ENCODE results near the gene CPLX3. TPM values are rescaled to one million over a fixed set of nuclear protein-coding genes. Genes with fewer than 3 reads are reported as not detected.
"Not testable (repeated sequence)": the region's sequence is repeated elsewhere in the genome, so short reads cannot be mapped to it uniquely, and the experiment has no call there.

CPLX3 gene, protein sequence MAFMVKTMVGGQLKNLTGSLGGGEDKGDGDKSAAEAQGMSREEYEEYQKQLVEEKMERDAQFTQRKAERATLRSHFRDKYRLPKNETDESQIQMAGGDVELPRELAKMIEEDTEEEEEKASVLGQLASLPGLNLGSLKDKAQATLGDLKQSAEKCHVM
- total RNA-seq (2014; rRNA removed; shearing (Covaris generic)), result not detected in 2 replicates

DNA sequence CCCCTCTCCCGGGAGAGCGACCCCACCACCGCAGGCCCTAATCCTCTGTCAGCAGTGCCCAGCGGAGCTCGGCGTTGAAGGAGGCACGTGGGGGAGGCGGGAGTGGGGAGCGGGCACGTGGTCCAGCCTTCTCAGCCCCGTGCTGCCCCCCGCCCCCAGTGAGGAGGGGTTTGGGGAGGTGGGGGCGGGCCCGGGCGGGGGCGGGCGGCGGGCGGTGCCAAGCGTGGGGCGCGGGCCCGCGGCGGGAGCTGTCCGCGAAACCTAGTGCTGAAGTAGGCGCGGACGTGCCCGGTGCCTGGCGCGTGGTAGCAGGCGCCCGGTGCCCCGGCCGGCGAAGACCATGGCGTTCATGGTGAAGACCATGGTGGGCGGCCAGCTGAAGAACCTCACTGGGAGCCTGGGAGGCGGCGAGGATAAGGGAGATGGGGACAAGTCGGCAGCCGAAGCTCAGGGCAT lies at the start of gene CPLX3:
CPLX3 (plus strand) TSS at position 264 of the 456 bp plus-strand sequence; CDS start at position 341, 77 bp downstream.
- DNase-seq (ENCODE audit: low read depth), result peak; percentile 32

DNA sequence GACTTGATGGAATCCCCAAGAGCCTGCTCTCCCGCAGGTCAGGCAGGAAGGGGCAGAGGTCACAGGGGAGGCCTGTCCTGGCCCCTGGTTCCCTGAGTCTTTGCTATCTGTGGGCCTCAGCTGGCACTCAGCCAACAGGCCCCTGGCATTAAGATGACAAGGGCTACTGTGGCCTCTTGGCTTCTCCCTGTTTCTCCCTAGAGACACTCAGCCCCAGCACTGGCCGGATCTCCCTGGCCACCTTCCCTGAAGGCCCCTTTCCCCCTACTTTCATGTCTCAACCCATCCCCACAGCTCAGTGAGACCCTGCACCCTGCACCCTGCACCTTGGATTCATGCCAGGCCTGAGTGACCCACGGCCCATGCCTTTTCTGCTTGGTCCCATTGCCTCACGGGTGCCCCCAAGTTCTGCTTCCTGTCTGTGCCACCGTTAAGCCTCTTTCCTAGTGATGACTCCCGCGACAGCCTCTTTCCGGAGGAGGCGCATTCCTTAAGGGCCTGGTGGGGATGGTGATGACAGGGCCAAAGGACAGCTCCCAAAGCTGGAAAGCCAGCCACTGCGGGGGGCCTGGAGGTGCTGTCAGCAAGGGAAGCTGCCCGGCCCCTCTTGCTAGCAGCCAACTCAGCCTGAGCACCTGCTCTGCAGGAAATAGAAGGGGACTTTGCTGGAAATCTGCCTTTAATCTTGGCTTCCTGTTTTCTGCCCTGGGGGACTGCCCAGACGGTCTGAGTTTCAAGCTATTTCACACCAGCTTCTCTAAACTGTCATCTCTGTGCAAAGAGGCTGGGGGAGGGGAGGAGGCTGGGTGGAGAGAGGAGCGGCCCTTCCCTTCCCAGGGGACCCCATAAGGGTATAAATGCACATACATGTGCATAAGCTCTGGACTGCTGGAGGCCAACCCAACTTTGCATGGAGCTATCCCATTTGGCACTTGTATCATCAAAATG lies 49.3 kb upstream of the CPLX3 start:
- no peak for DNase-seq (ENCODE audit: low read depth)

DNA sequence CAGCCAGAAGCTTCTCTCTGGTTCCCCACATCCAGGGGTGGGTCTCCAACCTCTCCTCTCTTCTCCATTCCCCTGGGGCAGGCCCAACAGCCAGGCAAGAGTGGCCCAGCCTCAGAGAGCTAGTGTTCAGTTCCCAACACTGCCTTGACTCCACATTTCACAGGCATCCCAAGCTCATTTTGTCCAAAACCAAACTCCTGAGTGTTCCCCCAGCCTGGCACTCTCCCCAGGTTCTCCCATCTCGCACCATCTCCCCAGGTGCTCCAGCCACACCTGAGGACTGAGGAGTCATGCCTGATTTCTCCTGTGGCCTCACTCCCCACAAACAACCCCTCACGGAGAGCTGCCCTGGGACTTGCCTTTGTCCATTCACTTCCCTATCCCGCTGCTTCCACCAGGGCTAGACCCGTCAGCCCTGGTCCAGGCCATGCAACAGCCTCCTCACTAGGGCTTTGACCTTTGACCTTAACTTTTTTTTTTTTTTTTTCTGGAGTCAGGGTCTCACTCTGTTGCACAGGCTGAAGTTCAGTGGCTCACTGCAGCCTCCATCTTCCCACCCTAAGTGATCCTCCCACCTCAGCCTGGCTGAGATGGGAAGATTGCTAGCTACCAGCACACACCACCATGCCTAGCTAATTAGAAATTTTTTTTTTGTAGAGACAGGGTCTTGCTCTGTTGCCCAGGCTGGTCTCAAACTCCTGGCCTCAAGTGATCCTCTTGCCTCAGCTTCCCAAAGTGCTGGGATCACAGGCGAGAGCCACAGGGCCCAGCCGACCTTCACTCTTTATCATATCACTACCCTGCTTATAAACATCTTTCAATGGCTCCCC lies 48.4 kb upstream of the CPLX3 start:
- no peak for DNase-seq (ENCODE audit: low read depth)

DNA sequence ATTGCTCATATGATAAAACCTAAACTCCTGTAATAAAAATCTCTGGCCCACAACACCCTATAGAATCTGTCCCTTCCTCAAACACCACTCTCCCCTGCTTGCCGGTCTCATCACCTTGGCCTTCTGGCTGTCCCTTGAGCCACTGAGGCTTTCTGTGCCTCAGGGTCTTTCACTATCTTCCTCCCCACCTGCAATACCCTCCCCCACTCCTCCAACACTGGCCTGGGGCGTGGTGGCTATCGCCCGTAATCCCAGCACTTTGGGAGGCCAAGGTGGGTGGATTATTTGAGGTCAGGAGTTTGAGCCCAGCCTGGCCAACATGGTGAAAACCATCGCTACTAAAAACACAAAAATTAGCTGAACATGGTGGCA lies 47.8 kb upstream of the CPLX3 start:
- DNase-seq (ENCODE audit: low read depth), result no peak

DNA sequence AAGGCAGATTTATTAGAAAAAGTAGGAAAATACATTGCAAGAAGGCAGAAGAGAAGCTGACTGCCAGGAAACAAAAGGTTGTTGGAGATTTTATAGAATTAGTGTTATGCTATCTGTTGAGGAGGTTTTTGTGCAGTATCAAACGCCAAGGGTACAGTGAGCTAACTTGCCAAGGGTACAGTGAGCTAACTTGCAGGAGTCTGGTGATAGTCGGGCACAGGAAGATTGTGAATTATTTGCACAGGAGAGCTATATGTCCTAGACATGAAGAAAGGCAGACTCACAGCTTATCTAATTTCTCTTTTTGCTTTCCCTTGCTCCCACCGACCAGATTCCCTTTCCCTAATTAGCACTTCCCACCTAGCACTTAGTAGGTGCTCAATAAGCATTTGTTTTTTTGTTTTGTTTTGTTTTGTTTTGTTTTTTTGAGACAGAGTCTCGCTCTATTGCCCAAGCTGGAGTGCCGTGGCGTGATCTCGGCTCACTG lies 47.2 kb upstream of the CPLX3 start:
- DNase-seq (ENCODE audit: low read depth), result no peak

DNA sequence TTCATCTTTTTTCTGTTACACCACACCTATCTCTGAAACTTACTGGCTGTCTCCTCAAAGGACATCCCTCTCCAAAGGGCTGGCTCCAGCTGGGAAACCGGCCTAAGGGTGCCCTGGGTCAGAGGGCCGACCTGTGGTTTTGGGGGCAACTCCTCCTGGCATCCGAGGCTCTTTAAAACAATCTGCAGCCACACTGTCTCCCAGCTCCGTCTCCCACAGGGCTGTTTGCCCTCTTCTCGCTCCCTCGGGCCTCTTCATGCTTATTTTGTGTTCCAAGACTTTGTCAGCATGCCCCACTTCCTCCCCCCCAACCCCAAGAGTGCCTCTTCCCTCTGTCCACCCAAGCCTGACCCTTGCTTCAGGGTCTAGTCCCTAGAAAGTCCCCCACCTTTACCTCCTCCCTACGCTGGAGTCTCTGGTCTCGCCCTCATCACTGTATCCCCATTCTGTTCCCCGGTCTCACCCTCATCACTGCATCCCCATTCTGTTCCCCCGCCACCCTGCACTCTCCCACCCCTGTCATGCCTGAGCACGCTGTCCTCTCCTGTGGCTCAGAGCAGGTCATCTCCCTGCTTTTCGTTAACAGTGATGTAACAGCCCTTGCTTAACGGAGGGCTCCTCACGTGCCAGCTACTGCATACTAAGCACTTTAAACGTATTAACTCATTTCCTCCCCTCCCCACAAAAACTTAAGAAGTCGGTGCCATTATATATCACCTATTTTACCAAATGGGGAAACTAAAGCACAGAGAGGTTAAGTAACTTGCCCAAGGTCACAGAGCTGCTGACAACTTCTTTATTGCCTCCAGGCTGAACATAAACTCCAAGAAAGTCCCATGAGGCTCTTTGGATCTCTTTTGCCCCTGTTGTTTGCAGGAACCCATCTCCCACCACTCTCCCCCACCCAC lies 45.6 kb upstream of the CPLX3 start:
- no peak for DNase-seq (ENCODE audit: low read depth)

DNA sequence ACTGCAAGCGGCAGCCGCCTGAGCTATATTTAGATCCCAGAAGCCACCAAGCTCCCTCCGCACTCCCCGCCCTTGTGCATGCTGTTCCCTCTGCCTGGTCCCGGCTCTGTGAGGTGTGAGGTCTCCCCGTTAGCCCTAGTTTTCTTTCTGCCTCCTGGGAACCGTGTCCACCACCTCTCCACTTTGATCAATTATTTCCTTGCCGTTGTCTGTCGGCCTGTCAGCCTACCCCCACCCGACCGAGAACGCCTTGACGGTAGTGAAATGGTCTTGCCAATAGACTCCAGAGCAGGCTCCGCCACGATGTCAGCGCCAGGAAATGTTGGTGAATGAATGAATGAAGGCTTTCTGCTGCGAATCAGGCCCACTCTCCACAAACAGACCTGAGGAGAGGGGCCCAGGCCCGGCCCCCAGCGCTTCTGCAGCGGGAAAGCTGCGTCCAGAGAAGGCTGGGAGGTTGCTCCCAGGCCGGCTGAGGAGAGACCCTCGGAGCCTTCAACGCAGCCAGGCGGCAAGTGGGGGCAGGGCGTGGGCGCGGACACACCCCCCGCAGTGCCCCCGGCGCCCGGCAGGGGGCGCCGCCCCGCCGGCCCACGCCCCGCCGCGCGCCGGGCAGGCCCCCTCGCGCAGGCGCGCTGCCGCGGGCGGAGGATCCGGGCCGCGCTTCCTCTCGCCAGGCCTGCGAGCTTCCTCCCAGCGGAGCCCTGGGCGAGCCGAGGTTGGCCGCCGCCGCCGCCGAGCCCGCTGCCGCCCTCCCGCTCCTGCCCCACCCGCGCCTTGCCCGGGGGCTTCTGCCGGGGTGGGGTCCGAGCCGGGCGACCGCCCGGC lies 44.8 kb upstream of the CPLX3 start, which contains the start of gene CSK:
CSK (plus strand) TSS at position 650 of the 828 bp plus-strand sequence. CDS start 16,218 bp downstream, outside the sequence.
- DNase-seq (ENCODE audit: low read depth), result peak; percentile 85

DNA sequence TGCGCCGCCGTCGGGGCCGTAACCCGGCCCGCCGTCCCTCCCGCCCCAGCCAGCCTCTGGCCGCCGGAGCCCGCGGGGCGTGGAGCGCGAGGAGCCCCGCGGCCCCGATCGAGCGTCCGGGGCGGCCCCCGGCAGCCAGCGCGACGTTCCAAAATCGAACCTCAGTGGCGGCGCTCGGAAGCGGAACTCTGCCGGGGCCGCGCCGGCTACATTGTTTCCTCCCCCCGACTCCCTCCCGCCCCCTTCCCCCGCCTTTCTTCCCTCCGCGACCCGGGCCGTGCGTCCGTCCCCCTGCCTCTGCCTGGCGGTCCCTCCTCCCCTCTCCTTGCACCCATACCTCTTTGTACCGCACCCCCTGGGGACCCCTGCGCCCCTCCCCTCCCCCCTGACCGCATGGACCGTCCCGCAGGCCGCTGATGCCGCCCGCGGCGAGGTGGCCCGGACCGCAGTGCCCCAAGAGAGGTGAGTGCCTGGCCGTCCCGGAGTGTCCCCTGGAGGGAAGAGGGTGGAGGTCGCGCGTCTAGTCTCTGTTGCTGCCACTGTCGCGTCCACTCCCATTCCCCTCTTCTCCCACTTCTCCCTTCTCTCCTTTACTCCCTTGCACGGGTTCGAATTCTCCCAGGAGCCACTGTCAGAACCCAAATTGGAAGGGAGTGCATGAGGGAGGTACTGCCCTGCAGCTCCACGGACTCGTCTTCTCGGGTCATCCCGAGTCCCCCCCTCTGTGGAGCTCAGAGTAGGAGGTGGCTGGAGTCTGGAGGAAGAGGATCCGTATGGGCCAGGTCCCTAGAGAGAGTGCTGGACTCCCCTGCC lies 44.0 kb upstream of the CPLX3 start:
- DNase-seq (ENCODE audit: low read depth), result no peak

DNA sequence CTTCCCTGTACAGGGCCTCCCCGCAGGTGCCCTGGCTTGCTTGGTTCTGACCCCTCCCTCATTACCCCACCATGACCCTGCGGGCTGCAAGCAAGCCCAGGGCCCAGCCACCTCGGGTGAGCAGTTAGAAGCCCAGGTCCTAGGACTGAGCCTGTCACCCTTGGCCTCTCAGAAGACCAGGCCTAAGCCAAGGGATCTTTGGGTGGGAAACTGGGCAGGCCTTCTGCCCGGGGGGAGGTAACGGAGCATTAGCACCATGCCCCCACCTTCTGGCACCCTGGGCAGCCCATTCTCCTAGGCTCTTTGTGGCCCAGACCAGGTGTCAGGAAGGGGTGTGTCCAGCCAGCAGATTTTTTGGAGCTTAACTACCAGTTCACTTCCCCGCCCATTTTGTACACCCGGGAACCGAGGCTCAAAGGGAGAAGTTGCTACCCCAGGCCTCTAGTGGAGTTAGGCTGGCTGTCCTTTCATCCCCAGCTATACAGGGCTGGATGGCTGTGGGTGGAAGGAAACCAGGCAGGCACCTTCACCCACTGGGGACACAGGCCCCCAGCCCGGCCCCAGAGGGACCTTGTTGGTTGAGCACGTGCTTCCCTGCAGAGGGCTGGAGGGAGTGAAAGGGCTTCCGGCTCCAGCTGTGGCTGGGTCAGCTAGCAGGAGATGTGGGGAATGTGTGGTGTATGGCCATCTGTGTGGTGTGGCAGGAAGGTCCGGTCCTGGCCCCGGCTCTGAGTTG lies 43.2 kb upstream of the CPLX3 start:
- no peak for DNase-seq (ENCODE audit: low read depth)

DNA sequence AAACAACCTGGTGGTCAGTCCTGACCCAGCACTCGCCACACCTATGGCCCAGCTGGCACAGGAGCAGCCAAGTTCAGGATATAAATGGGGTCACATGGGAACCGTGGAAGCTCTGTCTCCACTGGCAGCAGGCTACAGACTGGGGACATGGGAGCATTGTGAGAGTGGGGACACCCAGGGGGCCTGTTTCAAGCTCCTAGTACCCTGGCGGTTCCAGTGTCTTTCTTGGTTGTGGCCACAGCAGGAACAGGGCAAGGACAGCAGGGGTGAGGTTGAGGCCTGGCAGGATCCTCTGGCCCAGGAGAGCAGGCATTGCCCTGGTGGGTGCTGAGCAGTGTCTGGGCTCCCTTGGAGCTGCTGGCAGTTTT lies 42.6 kb upstream of the CPLX3 start:
- DNase-seq (ENCODE audit: low read depth), result no peak

DNA sequence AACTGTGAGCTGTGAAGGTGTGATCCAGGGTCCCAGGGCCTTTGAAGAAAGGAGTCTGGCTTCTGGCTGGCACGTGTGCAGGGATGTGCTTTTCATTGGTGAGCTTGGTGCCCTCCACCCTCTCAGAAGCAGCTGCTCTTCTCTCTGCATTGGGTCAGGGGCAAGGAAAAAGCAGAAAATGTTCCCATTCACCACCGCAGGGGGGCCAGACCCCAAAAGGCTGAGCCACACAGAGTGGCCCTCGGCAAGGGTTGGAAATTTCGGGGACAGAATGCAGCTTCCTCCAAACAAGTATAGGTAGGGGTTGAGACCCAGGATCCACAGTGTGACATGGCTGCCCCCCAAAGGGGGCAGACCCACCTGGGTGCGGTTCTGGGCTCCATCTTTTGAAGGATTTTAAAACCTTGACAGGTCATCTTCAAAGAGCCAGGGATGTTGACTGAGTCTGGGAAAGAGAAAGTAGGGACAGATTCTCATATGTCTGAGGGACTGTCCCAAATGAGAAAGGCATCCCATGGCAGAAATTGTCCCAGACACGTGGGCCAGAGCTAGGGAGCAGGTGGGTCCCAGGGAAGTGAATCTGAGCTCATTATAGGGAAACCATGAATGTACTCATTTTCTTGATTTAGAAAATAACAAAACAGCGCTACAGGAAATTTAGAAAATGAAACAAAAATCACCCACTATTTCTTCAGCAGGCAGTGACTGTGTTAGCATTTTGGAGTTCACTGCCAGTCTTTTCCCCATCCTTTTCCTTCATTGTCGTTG lies 41.8 kb upstream of the CPLX3 start:
- DNase-seq (ENCODE audit: low read depth), result no peak

DNA sequence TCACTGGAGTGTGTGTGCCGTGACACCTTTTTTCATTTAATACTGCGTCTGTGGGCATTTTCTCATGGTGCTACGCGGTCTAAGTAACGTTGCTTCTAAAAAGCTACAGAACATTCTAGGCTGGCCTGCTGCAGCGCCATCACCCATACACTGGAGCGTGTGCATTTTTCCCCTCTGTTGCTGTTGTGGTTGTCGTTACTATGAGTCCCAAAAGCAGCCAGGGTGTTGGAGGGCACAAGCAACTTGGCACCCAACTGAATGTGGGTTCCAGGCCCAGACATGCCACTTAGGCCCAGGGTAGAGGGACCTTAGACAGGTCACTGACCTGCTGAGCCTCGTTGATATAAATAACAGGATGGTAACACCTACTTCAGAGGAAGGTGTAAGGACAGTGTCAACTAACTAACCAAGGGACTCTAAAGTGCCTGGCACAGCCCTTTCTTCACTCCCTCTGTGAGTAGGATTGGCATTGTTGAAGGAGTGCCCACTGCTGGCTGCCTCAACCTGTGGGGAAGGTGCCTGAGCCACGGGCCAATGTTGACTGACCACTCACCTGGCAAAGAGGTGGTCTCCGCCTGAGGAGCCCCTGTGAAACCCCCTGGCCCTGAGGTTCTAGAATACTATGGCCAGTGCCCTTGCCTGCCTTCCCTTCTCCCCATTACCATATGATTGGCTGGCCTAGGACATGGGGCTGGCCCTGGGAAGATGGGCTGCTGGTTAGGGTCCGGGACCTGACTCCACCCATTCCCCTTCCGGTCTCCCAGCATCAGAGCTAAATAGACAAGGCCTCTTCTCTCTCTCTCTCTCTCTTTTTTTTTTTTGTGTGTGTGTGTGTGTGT lies 41.0 kb upstream of the CPLX3 start:
- DNase-seq (ENCODE audit: low read depth), result no peak

DNA sequence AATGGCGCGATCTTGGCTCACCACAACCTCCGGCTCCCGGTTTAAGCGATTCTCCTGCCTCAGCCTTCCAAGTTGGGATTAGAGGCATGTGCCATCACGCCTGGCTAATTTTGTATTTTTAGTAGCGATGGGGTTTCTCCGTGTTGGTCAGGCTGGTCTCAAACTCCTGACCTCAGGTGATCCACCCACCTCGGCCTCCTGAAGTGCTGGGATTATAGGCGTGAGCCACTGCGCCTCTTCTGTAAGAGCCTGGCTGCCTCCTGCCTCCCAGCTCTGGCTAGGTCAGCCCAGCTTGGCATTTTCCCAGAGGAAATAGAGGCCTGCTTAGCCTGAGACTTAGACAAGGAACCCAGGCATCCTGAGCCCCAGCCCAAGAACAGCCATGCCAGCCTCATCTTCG lies 40.3 kb upstream of the CPLX3 start:
- not testable (repeated sequence) for DNase-seq (ENCODE audit: low read depth)

DNA sequence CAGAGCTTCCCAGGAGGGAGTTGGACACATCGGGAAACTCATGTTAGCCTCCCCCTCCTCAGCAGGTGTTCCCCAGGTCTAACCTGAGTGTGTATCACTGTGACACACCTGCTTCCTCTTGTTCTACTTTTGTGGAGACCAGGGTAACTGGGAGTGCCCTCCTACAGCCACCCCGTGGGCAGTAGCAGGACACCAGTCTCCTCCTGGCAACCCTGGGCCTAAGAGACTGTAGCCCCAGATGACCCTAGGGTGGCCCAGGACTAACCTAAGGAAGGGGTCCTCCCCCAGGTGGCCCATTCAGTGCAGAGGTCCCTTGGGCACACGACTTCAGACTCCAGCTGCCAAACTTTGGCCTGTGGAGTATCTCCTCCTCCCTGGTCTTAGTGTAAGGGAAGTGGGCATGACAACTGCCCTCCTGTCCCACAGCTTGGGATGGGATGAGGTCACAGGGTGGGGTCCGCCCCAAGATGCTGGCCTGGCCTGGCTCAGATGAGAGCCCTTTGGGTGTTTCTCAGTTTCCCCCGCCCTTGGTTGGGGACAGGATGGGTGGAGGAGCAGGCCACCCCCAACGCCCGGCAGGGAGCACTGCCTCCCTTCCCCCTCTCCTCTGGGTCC lies 39.8 kb upstream of the CPLX3 start:
- no peak for DNase-seq (ENCODE audit: low read depth)

DNA sequence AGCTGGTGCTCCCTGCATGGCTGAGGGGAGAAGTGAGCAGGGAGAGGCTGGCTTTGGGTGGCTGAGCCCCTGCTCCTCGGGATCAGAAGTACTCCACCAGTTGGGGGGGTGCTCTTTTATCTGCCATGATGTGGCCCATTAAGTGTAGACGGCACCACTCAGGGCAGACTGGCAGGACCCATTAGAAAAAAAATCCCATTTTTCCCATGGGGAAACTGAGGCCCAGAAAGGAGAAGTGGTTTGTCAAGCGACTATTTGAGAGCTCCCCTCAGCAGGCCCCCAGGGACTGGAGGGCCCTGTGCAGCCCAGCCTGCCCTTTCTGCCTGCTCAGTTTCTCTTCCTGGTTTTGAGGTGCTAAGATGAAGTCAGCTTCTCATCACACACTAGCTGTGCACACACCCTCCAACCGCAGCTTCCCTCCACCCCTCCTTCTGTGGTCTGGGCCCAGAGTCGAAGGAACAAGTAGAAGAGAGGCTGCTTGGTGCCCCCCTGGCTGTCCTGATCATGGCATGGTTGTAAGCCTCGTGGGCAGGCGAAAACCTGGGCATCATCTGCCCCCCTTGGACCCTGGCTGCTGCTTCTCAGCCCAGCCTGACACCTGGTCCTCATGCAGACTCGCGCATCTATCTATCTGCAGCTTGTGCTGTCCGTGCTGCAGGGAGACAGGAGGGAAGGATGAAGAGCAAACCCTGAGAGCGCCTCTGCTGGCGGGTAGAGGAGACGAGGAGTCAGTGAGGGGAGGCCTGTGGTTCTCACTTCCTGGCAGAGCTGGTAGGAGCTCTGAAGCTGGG lies 39.0 kb upstream of the CPLX3 start:
- DNase-seq (ENCODE audit: low read depth), result peak; percentile 88
